Measurements from ENCODE around the gene RYK.

RYK gene

DNA sequence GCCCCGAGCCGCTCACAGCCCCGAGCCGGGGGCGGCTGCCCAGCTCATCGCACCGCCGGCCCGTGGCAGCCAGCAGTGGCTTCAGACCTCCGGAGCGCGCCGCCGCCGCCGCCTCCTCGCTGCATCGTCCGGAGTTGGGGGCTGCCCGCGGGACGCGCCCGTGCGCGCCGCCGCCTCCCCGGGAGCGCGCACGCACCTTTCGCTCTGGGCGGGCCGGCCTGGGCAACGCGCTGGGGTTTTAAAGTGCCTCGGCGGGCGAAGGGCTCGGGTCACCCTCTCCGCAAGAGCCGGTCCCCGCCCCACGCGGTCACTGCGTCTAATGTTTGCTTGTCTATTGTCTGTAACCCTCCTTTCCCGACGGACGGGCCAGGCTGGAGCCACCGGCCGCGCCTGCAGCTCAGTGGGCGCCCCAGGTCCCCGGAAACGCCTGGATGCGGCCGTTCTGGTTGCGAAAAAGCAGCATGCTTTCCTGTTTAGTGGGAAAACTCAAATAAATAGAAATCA, at the start of gene RYK:
Gene RYK, minus strand, starts transcription at position 143 of the 504 bp plus-strand sequence. CDS start 205 bp downstream, outside the sequence.
- H3K4me1 ChIP-seq (ENCODE audit: control insufficient read depth, low read length) = peaks cover 35% of the 10 kb centered on the region
- H3K27me3 ChIP-seq (ENCODE audit: control insufficient read depth, low read length) = peaks cover 15% of the 10 kb centered on the region
- H3K27ac ChIP-seq (ENCODE audit: low read depth, low read length) = no peak within 1 kb of the TSS

DNA sequence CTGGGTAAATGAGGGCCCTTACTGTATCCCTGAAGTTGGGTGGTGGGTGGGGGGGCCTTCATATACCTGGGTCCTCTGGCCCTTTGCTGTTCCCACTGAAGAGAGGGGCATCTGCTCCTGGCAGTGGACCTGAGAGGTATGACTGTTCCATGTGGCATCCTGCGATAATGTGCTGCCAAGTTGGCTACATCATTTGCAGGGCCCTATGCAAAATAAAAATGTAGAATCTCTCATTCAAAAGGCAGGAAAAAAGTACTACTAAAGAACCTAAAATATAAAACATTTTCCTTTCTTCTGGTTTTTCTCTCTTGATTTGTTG, 49.2 kb upstream of the RYK start:
- Histone ChIP-seq H3K4me2 (ENCODE audit: low read length) (no peak overlapping the region), H3K9me2 (replicated peaks; ENCODE audit: control insufficient read depth, low read length) (no peaks in the 10 kb centered on the region), H3K27me3 (ENCODE audit: control insufficient read depth, low read length) (no peaks in the 10 kb centered on the region; the same call in 1 of the 2 replicates)

More for the DNA sequence above, at the start of gene RYK:
- Histone ChIP-seq H3K4me3 (ENCODE audit: low read length) (peak within 1 kb of the TSS; percentile 88), H3K9me2 (replicated peaks; ENCODE audit: control insufficient read depth, low read length) (no peaks in the 10 kb centered on the region), H3K79me2 (ENCODE audit: control insufficient read depth, low read length) (peaks cover 37% of the 10 kb centered on the region), H3F3A (ENCODE audit: control insufficient read depth, insufficient read depth) (peaks cover 8% of the 10 kb centered on the region), H3K4me2 (ENCODE audit: low read length) (peak within 1 kb of the TSS; percentile 91), H3K36me3 (ENCODE audit: control insufficient read depth, low read length) (no peaks in the 10 kb centered on the region), H4K20me1 (ENCODE audit: control insufficient read depth, insufficient read depth, low read depth, low read length) (peaks cover 16% of the 10 kb centered on the region), H3K9me3 (ENCODE audit: control insufficient read depth, insufficient read depth, low read length) (no peaks in the 10 kb centered on the region)
- TF ChIP-seq, protein P1, sequence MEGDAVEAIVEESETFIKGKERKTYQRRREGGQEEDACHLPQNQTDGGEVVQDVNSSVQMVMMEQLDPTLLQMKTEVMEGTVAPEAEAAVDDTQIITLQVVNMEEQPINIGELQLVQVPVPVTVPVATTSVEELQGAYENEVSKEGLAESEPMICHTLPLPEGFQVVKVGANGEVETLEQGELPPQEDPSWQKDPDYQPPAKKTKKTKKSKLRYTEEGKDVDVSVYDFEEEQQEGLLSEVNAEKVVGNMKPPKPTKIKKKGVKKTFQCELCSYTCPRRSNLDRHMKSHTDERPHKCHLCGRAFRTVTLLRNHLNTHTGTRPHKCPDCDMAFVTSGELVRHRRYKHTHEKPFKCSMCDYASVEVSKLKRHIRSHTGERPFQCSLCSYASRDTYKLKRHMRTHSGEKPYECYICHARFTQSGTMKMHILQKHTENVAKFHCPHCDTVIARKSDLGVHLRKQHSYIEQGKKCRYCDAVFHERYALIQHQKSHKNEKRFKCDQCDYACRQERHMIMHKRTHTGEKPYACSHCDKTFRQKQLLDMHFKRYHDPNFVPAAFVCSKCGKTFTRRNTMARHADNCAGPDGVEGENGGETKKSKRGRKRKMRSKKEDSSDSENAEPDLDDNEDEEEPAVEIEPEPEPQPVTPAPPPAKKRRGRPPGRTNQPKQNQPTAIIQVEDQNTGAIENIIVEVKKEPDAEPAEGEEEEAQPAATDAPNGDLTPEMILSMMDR (IDR thresholded peaks at IDR 0.05; ENCODE audit: low read depth, low read length, poor library complexity, severe bottlenecking) = no peak
- TF ChIP-seq EZH2phosphoT487 (IDR thresholded peaks at IDR 0.05; ENCODE audit: borderline replicate concordance, low read length) = no peak

DNA sequence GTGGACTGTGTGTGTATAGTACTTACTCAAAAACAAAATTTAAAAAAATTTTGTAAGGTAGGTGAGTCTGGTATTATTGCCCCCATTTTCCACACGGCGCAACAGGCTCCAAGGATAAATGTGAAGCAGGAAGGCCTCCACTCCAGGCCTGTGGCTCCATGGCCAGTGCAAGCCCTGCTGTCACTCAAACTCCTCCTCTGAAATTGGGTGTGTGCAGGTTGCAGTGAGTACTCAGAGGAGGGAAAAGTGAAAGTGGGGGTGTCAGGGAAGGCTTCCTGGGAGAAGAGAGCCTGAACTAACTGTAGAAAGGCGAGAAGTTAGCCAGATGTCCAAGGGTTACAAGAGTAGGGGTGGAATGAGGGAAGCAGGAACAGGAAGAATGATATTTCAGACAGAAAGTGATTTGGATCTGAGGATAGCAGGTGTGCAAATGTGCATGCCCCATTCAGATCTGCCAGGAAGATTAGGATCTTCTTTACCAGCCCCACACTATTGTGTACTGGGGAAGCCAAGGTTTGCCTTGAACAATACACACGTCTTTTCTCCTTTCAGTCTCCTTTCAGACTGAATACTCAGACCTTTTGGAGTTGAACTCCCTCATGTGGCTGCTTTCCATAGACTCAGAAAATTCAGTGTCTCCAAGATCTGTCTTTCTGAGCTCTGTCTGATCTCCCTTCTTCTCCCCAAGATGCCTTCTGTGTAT, 48.7 kb upstream of the RYK start:
- no peak overlapping the region for H3K27ac ChIP-seq (ENCODE audit: low read depth, low read length)
- no peaks in the 10 kb centered on the region; the same call in 1 of the 2 replicates for H3K27me3 ChIP-seq (ENCODE audit: control insufficient read depth, low read length)
- H3K9me2 ChIP-seq (replicated peaks; ENCODE audit: control insufficient read depth, low read length) = no peaks in the 10 kb centered on the region
- H3K79me2 ChIP-seq (ENCODE audit: control insufficient read depth, low read length) = no peaks in the 10 kb centered on the region
- no peak overlapping the region for H3K4me3 ChIP-seq (ENCODE audit: low read length)
- no peak overlapping the region for H3K4me2 ChIP-seq (ENCODE audit: low read length)
- H4K20me1 ChIP-seq (ENCODE audit: control insufficient read depth, insufficient read depth, low read depth, low read length) = no peaks in the 10 kb centered on the region
- no peaks in the 10 kb centered on the region for H3K4me1 ChIP-seq (ENCODE audit: control insufficient read depth, low read length)
- H3F3A ChIP-seq (ENCODE audit: control insufficient read depth, insufficient read depth) = no peaks in the 10 kb centered on the region
- TF ChIP-seq EZH2phosphoT487 (IDR thresholded peaks at IDR 0.05; ENCODE audit: borderline replicate concordance, low read length) = no peak
- TF ChIP-seq, protein P1 (IDR thresholded peaks at IDR 0.05; ENCODE audit: low read depth, low read length, poor library complexity, severe bottlenecking) = no peak
- H3K36me3 ChIP-seq (ENCODE audit: control insufficient read depth, low read length) = no peaks in the 10 kb centered on the region
- peaks cover 3% of the 10 kb centered on the region; the same call in 1 of the 2 replicates for H3K9me3 ChIP-seq (ENCODE audit: control insufficient read depth, insufficient read depth, low read length)

More for the DNA sequence above, 49.2 kb upstream of the RYK start:
- peaks cover 3% of the 10 kb centered on the region; the same call in 1 of the 2 replicates for H3K9me3 ChIP-seq (ENCODE audit: control insufficient read depth, insufficient read depth, low read length)
- H3K27ac ChIP-seq (ENCODE audit: low read depth, low read length) = no peak overlapping the region
- no peaks in the 10 kb centered on the region for H3F3A ChIP-seq (ENCODE audit: control insufficient read depth, insufficient read depth)
- H3K4me1 ChIP-seq (ENCODE audit: control insufficient read depth, low read length) = no peaks in the 10 kb centered on the region
- no peaks in the 10 kb centered on the region for H3K79me2 ChIP-seq (ENCODE audit: control insufficient read depth, low read length)
- H4K20me1 ChIP-seq (ENCODE audit: control insufficient read depth, insufficient read depth, low read depth, low read length) = no peaks in the 10 kb centered on the region
- no peaks in the 10 kb centered on the region for H3K36me3 ChIP-seq (ENCODE audit: control insufficient read depth, low read length)
- TF ChIP-seq, protein P1 (IDR thresholded peaks at IDR 0.05; ENCODE audit: low read depth, low read length, poor library complexity, severe bottlenecking) = no peak
- TF ChIP-seq EZH2phosphoT487 (IDR thresholded peaks at IDR 0.05; ENCODE audit: borderline replicate concordance, low read length) = no peak
- no peak overlapping the region for H3K4me3 ChIP-seq (ENCODE audit: low read length)
